ENCODE data around the gene MAP3K13.

The MAP3K13 gene

DNA sequence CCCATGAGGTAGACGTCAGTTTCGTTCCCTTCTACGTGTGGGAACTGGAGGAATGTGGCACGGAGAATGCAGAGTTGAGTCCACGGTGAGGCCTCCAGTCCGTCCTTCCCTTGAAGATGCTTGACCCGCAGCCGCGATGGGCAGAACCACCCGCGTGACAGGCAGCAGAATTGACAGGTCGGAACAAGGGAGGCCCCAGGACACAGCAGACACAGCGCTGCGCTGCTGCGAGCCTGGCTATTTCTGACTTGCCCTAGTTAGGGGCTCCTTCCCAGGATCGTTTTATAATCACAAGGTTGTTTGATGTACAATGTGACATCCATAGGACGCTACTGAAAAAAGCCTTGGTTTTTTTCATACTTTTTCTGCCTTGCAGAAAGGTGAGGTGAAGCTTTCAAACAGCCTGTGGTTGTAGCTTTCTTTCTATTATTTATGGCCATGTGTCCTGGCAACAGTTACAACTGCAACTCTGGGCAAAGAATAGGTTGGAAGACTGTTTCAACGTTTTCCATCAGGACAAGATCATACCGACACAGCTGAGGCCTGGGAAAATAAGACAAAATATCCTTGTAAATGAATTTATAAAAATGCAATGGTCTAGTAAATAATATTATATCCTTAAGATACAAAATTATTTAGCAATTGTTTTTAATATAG, 145.5 kb downstream of the MAP3K13 start:
- DNase-seq (ENCODE audit: low read depth), result no peak

DNA sequence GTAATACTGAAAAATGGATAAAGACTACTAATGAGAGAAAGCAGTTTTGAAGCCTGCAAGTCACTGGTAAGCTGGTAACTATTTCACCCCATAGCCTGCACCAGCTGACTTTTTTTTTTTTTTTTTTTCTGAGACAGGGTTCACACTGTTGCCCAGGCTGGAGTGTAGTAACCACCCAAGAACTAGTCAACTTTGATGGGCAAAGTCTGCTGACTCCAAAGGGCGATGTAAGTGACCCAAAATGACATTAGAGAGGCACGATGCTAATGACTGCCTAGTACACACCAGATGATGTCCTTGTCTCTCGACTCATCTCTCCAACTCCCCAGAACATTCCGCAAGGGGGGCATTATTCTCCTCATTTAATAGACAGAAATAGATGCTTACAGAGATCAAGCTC, 148.8 kb downstream of the MAP3K13 start:
- no peak for DNase-seq (ENCODE audit: low read depth)

DNA sequence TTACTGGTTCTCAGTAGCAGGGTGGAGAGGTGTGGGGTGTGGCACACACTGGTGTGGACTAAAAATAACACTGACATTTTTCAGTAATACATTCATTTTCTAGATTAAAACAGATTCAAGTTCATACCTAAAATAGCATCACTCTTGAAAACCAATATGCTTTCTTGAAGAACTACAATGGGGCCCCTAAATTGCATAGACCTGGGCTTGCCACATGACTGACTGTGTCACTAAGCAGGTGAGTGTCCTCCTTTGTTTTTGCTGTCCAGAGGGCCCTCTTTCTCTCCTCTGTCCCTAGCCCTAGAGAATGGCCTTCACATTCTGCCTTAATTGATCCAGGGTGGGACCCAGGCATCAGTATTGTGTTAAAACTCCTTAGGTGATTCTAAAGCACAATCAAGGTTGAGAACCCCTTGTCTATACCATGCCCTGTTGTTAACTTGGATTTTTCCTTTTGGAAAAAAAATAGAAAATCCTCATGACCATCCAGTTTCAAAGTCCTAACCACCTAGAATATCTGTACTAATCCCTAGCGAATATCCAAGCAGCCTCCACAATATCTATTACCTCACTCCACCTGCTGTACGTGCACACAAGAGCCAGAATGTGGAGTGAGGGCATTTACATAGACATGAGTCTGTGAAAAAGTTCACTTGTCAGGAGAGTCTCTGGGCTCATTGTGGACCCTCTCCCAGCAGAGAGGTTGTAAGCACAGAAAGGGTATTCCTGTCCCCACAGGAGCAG, 154.6 kb downstream of the MAP3K13 start:
- no peak for DNase-seq (ENCODE audit: low read depth)

GRCh38 chr3:185519021-185519420, 156.1 kb downstream of the MAP3K13 start:
- no peak for DNase-seq (ENCODE audit: low read depth)

- no peak for DNase-seq (ENCODE audit: low read depth)
Observed at GRCh38 chr3:185521349-185522138, 158.6 kb downstream of the MAP3K13 start.

GRCh38 chr3:185526349-185526951, 163.5 kb downstream of the MAP3K13 start:
- no peak for DNase-seq (ENCODE audit: low read depth)

- DNase-seq (ENCODE audit: low read depth), result no peak
Observed at GRCh38 chr3:185527364-185527763, 164.4 kb downstream of the MAP3K13 start.

DNA sequence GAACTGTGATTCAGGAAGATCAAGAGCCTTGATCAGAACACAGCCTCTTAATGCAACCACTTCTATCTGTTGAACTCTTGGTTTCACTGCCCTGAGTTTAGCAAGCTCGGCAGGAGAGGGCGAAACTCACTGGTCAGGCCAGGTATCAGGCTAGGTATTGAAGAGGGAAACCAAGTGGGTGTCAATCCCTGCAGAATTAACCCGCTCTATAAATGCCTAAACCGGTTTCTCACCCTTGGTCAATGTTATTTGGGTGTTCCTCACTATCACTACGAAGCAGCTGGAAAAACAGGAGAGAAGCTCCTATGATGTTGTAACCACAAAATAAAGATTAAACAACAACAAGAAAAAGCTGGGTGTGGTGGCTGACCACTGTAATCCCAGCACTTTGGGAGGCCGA, 165.6 kb downstream of the MAP3K13 start:
- no peak for DNase-seq (ENCODE audit: low read depth)

GRCh38 chr3:185530856-185531255, 167.9 kb downstream of the MAP3K13 start:
- DNase-seq (ENCODE audit: low read depth), result no peak

- no peak for DNase-seq (ENCODE audit: low read depth)
Observed at GRCh38 chr3:185532901-185533300, 170.0 kb downstream of the MAP3K13 start.

- DNase-seq (ENCODE audit: low read depth), result no peak
Observed at GRCh38 chr3:185534511-185534910, 171.6 kb downstream of the MAP3K13 start.

- no peak for DNase-seq (ENCODE audit: low read depth)
Observed at GRCh38 chr3:185537369-185537970, 174.5 kb downstream of the MAP3K13 start.

Data from stimulated activated CD8-positive, alpha-beta memory T cell treated with anti-CD3 and anti-CD28 coated beads, Interleukin-15, amount 100 ng/mL, for 24 hours (primary cell).